Measurements from ENCODE around the gene KCNG2.
A peak's percentile ranks its signal among the peaks of the same experiment; 100 is the strongest.

The KCNG2 gene

DNA sequence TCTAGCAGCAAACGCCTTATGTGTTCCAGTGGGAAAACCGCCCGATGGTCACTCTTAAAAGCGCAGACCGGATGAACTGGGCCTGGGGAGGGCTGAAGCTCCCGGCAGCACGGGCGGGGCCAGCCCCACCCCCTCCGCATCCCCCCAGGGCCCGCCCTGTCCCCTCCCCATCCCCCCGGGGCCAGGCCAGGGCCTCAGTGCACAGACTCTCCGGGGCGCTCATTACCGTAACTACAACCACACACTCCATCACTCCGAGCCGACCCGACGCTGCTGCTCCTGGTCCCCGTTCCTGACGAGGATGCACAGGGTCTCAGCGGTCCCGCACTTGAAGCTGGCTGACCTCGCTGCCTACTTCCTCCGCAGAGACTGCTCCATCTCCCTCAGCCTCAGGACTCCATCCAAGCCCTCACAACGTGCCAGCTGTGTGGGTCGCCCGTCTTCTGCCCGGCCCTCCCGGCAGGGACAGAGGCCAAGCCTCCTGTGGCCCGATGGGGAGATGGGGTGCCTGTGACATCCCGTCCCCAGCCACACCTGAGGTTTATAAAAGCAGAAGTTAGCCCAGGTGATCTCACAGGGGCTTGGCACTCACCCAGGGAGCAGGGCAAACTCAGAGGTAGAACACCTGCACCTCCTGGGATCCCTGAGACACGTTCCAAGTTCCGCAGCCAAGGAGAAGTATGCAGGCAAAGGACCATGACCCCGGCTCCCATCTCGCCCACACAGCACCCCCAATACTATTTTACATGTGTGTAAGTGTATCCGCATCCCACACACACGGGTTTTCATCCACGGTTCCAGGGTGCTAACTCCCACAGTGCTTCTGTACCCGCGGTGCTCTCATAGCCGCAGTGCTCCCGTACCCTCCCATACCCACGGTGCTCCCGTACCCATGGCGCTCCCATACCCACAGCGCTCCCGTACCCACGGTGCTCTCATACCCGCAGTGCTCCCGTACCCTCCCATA lies 117.7 kb downstream of the KCNG2 start:
- H3K27me3 ChIP-seq (ENCODE audit: insufficient read depth, low read depth, severe bottlenecking), result no peaks in the 10 kb centered on the region
- H3K4me3 ChIP-seq (ENCODE audit: low read depth, low read length), result no peak overlapping the region
- peaks cover 68% of the 10 kb centered on the region for H3K36me3 ChIP-seq
- no peak for DNase-seq
- H3K9me3 ChIP-seq (ENCODE audit: severe bottlenecking), result peaks cover 6% of the 10 kb centered on the region
- H3K27ac ChIP-seq, result no peak overlapping the region
- TF ChIP-seq, protein P1, sequence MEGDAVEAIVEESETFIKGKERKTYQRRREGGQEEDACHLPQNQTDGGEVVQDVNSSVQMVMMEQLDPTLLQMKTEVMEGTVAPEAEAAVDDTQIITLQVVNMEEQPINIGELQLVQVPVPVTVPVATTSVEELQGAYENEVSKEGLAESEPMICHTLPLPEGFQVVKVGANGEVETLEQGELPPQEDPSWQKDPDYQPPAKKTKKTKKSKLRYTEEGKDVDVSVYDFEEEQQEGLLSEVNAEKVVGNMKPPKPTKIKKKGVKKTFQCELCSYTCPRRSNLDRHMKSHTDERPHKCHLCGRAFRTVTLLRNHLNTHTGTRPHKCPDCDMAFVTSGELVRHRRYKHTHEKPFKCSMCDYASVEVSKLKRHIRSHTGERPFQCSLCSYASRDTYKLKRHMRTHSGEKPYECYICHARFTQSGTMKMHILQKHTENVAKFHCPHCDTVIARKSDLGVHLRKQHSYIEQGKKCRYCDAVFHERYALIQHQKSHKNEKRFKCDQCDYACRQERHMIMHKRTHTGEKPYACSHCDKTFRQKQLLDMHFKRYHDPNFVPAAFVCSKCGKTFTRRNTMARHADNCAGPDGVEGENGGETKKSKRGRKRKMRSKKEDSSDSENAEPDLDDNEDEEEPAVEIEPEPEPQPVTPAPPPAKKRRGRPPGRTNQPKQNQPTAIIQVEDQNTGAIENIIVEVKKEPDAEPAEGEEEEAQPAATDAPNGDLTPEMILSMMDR (IDR thresholded peaks at IDR 0.05; ENCODE audit: low read depth, low read length), result no peak

DNA sequence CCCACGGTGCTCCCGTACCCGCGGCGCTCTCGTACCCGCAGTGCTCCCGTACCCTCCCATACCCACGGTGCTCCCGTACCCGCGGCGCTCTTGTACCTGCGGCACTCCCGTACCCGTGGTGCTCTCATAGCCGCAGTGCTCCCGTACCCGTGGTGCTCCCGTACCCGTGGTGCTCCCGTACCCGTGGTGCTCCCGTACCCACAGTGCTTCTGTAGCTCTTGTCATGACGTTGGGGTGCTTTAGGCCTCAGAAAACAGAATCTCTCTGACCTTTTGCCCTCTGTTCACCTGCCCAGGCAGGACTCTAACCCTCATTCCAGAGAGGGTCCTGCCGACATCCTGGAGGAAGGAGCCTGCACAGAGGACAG lies 118.4 kb downstream of the KCNG2 start:
- DNase-seq, result no peak
- Histone ChIP-seq H3K9me3 (ENCODE audit: severe bottlenecking) (peaks cover 6% of the 10 kb centered on the region), H3K27ac (no peak overlapping the region), H3K4me3 (ENCODE audit: low read depth, low read length) (no peak overlapping the region), H3K36me3 (peaks cover 66% of the 10 kb centered on the region), H3K27me3 (ENCODE audit: insufficient read depth, low read depth, severe bottlenecking) (no peaks in the 10 kb centered on the region)
- TF ChIP-seq, protein P1 (IDR thresholded peaks at IDR 0.05; ENCODE audit: low read depth, low read length), result no peak

DNA sequence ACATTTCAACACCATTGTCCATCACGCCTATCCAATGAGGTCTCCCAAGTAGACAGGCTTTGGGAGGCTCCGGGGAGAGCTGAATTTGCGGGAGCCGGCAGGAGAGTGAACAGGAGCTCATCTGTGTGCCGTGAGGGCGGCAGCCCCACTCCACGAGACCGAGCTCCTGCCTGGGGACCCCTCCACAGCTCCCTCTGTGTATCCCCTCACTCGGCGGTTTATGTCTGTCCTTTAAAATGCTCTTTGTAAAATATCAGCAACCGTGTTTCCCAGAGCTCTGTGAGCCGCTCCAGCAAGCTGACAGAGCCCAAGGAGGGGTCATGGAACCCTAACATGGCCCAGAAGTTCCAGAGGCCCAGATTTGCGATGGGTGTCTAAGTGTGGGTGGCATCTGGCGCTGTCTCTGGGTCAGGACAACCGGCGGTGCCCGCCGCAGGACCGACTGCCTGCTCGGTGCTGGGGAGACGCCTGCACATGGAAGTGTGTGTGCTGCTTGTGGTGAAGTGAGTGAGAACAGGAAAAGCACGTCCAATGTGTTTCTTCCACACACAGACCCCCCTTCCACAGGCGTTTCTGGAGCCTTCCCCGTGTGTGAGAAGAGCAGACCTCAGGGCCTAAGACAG lies 118.9 kb downstream of the KCNG2 start:
- no peaks in the 10 kb centered on the region for H3K27me3 ChIP-seq (ENCODE audit: insufficient read depth, low read depth, severe bottlenecking)
- H3K4me3 ChIP-seq (ENCODE audit: low read depth, low read length), result no peak overlapping the region
- TF ChIP-seq, protein P1 (IDR thresholded peaks at IDR 0.05; ENCODE audit: low read depth, low read length), result no peak
- H3K36me3 ChIP-seq, result peaks cover 62% of the 10 kb centered on the region
- no peak overlapping the region for H3K27ac ChIP-seq
- no peak for DNase-seq
- peaks cover 6% of the 10 kb centered on the region for H3K9me3 ChIP-seq (ENCODE audit: severe bottlenecking)

DNA sequence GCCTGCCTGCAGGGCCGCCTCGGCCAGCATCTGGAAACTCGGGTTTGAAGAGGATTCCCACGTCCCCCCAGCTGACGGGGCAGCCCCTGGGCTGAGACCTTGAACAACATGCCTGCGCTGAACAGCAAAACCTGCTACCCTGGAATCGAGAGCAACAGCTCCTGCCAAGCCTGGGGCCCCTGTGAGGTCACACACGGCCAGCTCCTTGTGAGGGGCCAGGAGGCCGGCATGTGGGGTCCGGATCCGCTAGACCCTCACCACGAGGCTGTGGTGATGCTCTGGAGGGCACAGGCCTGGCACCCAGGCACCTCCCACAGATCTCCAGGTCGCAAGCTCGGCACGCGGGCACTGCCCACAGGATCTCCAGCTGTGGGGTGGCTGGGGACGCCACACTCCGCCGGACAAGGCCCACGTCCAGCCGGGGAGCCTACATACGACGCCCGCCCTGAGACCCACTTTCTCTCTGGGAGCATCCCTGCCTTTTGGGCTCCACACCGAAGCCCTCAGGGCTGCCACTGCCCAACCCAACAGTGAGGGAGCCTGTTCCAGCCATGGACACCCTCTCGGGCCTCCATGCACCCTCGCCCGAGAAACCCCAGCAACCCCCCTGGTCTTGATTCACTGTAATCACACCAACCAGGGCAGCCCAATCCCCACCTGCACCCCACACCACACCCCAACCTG lies 119.6 kb downstream of the KCNG2 start:
- no peak overlapping the region for H3K27ac ChIP-seq
- peaks cover 65% of the 10 kb centered on the region for H3K36me3 ChIP-seq
- H3K27me3 ChIP-seq (ENCODE audit: insufficient read depth, low read depth, severe bottlenecking), result no peaks in the 10 kb centered on the region
- TF ChIP-seq, protein P1 (IDR thresholded peaks at IDR 0.05; ENCODE audit: low read depth, low read length), result no peak
- H3K4me3 ChIP-seq (ENCODE audit: low read depth, low read length), result no peak overlapping the region
- peaks cover 6% of the 10 kb centered on the region for H3K9me3 ChIP-seq (ENCODE audit: severe bottlenecking)
- DNase-seq, result peak; percentile 8

DNA sequence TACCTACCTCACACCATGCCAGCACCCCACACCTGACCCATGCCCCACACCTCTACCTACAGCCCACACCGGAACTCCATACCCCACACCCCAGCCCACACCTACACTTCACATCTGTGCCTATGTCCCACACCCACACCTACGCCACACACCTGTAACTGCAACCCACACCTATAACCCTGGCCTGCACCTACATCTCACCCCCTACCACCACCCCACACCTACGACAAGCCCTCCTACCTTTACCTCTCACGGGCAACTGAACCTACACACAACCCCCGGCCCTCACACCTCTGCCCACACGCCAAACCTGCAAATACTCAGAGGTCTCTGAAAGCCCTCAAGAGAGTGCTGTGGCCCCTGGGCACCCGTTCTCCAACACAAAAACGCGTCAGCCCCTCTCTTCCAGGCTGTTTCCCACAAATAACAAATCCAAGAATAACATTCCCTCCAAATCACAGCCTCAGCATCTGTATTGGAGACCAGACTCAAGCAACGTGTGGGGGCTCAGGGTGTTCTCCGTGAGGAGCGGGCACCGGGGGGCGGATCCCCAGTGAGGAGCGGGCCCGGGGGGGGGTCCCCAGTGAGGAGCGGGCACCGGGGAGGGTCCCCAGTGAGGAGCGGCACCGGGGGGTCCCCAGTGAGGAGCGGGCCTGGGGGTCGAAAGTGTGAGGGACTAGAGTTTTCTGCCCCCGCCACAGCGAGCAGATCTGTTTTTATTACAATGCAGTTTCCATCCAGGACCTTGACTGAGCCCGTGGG lies 120.3 kb downstream of the KCNG2 start:
- peaks cover 6% of the 10 kb centered on the region for H3K9me3 ChIP-seq (ENCODE audit: severe bottlenecking)
- DNase-seq, result peak; percentile 8
- H3K27ac ChIP-seq, result no peak overlapping the region
- H3K36me3 ChIP-seq, result peaks cover 59% of the 10 kb centered on the region
- TF ChIP-seq, protein P1 (IDR thresholded peaks at IDR 0.05; ENCODE audit: low read depth, low read length), result no peak
- H3K4me3 ChIP-seq (ENCODE audit: low read depth, low read length), result no peak overlapping the region
- H3K27me3 ChIP-seq (ENCODE audit: insufficient read depth, low read depth, severe bottlenecking), result no peaks in the 10 kb centered on the region

Measured in WERI-Rb-1 (cell line).